SK-N-MC (cell line): ENCODE data around the gene AHCTF1.

ENCODE experiments used
- EZH2 ChIP-seq: fragments of 200-600 bp; sonication (generic); IDR thresholded peaks from one replicate; pipeline ENCODE4 v1.6.1; 2017; ENCODE audit warnings: antibody characterized with exemption
- POLR2AphosphoS5 ChIP-seq: IDR thresholded peaks from 2 replicates; pipeline ENCODE4 v1.6.1; 2012; ENCODE audit warnings: mild to moderate bottlenecking, low read depth, low read length, borderline replicate concordance

DNA sequence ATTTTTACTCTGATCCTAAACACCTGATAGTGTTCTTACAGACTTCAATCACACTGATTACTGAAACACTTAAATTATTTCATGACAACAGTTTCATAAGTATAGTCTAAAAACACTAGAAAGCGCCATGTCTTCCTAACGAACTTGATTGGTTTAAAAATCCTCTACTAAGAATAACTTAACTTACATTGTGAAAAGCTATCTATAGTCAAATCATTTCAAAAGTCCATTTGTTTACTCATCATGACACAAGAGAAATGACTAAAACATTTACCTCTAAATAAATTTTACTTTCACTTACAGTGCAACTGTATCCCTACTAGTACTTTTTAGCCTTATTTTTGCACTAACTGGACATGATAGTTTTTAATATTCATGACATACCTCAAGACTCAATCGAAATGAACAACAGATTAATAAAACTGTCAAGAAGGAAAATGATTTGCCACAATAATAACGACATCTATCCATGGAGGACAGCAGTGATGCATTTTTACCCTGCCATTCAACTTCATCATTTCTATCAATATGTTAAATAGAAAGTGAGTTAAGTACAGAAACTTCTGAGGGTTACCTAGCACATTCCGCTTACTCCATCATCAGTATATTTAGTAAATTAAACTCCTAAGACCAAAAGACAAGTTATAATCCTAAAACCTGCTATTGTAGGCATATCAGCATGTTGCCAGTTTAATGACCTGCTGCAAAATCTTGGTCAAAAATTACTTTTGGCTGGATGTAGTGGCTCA lies 38.4 kb downstream of the AHCTF1 start:
- TF ChIP-seq EZH2 (no peak), POLR2AphosphoS5 (no peak)
